ENCODE measurements around the gene LRRN1. TPM values are rescaled to one million over a fixed set of nuclear protein-coding genes. Genes with fewer than 3 reads are reported as not detected.

Gene LRRN1
- total RNA-seq, 1 experiment from 2014 or later, result not detected

GRCh38 chr3:3801494-3801841, 2.2 kb downstream of the LRRN1 start:
- no peaks in the 10 kb centered on the region for H3K79me2 ChIP-seq (ENCODE audit: low read length)
- no peak overlapping the region for H3K4me3 ChIP-seq (ENCODE audit: low read length)
- no peaks in the 10 kb centered on the region for H3F3A ChIP-seq (ENCODE audit: low read length, unreplicated experiment)
- no peak overlapping the region for H3K4me2 ChIP-seq (ENCODE audit: low read length)
- TF ChIP-seq EZH2phosphoT487 (IDR thresholded peaks at IDR 0.05; ENCODE audit: borderline replicate concordance, low read length) (no peak), EZH2 (IDR thresholded peaks at IDR 0.05; ENCODE audit: low read length, unreplicated experiment) (no peak)
- TF ChIP-seq, protein P1, sequence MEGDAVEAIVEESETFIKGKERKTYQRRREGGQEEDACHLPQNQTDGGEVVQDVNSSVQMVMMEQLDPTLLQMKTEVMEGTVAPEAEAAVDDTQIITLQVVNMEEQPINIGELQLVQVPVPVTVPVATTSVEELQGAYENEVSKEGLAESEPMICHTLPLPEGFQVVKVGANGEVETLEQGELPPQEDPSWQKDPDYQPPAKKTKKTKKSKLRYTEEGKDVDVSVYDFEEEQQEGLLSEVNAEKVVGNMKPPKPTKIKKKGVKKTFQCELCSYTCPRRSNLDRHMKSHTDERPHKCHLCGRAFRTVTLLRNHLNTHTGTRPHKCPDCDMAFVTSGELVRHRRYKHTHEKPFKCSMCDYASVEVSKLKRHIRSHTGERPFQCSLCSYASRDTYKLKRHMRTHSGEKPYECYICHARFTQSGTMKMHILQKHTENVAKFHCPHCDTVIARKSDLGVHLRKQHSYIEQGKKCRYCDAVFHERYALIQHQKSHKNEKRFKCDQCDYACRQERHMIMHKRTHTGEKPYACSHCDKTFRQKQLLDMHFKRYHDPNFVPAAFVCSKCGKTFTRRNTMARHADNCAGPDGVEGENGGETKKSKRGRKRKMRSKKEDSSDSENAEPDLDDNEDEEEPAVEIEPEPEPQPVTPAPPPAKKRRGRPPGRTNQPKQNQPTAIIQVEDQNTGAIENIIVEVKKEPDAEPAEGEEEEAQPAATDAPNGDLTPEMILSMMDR (conservative IDR thresholded peaks at IDR 0.05; ENCODE audit: low read depth, low read length), result no peak
- ATAC-seq (no peak), DNase-seq (no peak)
- H3K36me3 ChIP-seq (ENCODE audit: low read depth, low read length), result no peaks in the 10 kb centered on the region
- intact Hi-C loops (cut with micrococcal nuclease), result no loop called here
- peaks cover 6% of the 10 kb centered on the region for H3K9me3 ChIP-seq (ENCODE audit: low read length)
- ChIA-PET POLR2A (ENCODE audit: unreplicated experiment) (no interaction called here), CTCF (no interaction called here)
- no peaks in the 10 kb centered on the region for H3K27me3 ChIP-seq (ENCODE audit: low read length)
- no peaks in the 10 kb centered on the region for H3K9me2 ChIP-seq (replicated peaks; ENCODE audit: low read length)
- H2AFZ ChIP-seq (ENCODE audit: low read length), result no peak overlapping the region
- no peak overlapping the region for H3K27ac ChIP-seq (ENCODE audit: low read length)
- H3K4me1 ChIP-seq (ENCODE audit: insufficient read depth, low read length), result no peaks in the 10 kb centered on the region
- no peak overlapping the region for H3K9ac ChIP-seq (ENCODE audit: low read length)
- no peaks in the 10 kb centered on the region for H4K20me1 ChIP-seq (ENCODE audit: low read length)
- no TSS peak for BruUV-seq (replicated peaks)

DNA sequence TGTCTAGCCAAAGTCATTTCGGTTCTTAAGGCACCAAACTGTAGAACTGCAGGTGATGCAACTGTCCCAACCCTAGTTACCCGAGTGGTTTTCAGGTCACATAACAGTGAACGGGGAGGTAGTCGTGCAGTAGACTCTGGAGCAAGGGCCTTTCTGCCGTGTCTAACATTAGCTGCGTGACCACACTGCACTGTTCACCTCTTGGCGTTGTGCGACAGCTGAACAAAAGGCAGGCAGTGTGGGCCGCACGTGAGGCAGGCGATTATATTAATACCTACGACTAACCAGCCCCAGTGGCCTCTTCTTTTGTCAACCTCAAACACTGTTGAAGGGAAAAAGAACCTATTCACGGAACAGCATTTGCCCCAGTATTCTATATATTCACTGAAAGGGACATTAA, 2.8 kb downstream of the LRRN1 start:
- ATAC-seq, result no peak
- Histone ChIP-seq H3K27ac (ENCODE audit: low read length) (no peak overlapping the region), H3K27me3 (ENCODE audit: low read length) (no peaks in the 10 kb centered on the region), H3K79me2 (ENCODE audit: low read length) (no peaks in the 10 kb centered on the region), H2AFZ (ENCODE audit: low read length) (no peak overlapping the region), H3K9me2 (replicated peaks; ENCODE audit: low read length) (no peaks in the 10 kb centered on the region), H3F3A (ENCODE audit: low read length, unreplicated experiment) (no peaks in the 10 kb centered on the region), H3K4me2 (ENCODE audit: low read length) (no peak overlapping the region), H3K36me3 (ENCODE audit: low read depth, low read length) (no peaks in the 10 kb centered on the region), H3K9me3 (ENCODE audit: low read length) (peaks cover 6% of the 10 kb centered on the region), H3K4me3 (ENCODE audit: low read length) (no peak overlapping the region), H4K20me1 (ENCODE audit: low read length) (no peaks in the 10 kb centered on the region), H3K4me1 (ENCODE audit: insufficient read depth, low read length) (no peaks in the 10 kb centered on the region), H3K9ac (ENCODE audit: low read length) (no peak overlapping the region)
- no TSS peak for BruUV-seq (replicated peaks)
- intact Hi-C loops (cut with micrococcal nuclease), result no loop called here
- no peak for DNase-seq
- TF ChIP-seq EZH2phosphoT487 (IDR thresholded peaks at IDR 0.05; ENCODE audit: borderline replicate concordance, low read length) (no peak), EZH2 (IDR thresholded peaks at IDR 0.05; ENCODE audit: low read length, unreplicated experiment) (no peak)
- TF ChIP-seq, protein P1 (conservative IDR thresholded peaks at IDR 0.05; ENCODE audit: low read depth, low read length), result no peak
- ChIA-PET CTCF (no interaction called here), POLR2A (ENCODE audit: unreplicated experiment) (no interaction called here)

- H3K4me1 ChIP-seq (ENCODE audit: insufficient read depth, low read length), result no peaks in the 10 kb centered on the region
- H3K79me2 ChIP-seq (ENCODE audit: low read length), result no peaks in the 10 kb centered on the region
- ChIA-PET CTCF (no interaction called here), POLR2A (ENCODE audit: unreplicated experiment) (no interaction called here)
- H3K9me3 ChIP-seq (ENCODE audit: low read length), result peaks cover 14% of the 10 kb centered on the region; the same call in 1 of the 2 replicates
- H3F3A ChIP-seq (ENCODE audit: low read length, unreplicated experiment), result no peaks in the 10 kb centered on the region
- no peaks in the 10 kb centered on the region for H3K9me2 ChIP-seq (replicated peaks; ENCODE audit: low read length)
- intact Hi-C loops (cut with micrococcal nuclease), result no loop called here
- ATAC-seq, result no peak
- no peaks in the 10 kb centered on the region for H3K27me3 ChIP-seq (ENCODE audit: low read length)
- H3K36me3 ChIP-seq (ENCODE audit: low read depth, low read length), result no peaks in the 10 kb centered on the region
- H2AFZ ChIP-seq (ENCODE audit: low read length), result no peak overlapping the region
- H3K9ac ChIP-seq (ENCODE audit: low read length), result no peak overlapping the region
- no peak overlapping the region for H3K27ac ChIP-seq (ENCODE audit: low read length)
- TF ChIP-seq EZH2phosphoT487 (IDR thresholded peaks at IDR 0.05; ENCODE audit: borderline replicate concordance, low read length), result no peak
- TF ChIP-seq EZH2 (IDR thresholded peaks at IDR 0.05; ENCODE audit: low read length, unreplicated experiment), result no peak
- TF ChIP-seq, protein P1 (conservative IDR thresholded peaks at IDR 0.05; ENCODE audit: low read depth, low read length), result no peak
- H3K4me2 ChIP-seq (ENCODE audit: low read length), result no peak overlapping the region
- H3K4me3 ChIP-seq (ENCODE audit: low read length), result no peak overlapping the region
- BruUV-seq (replicated peaks), result no TSS peak
- DNase-seq, result no peak
- H4K20me1 ChIP-seq (ENCODE audit: low read length), result no peaks in the 10 kb centered on the region
Measured at GRCh38 chr3:3804560-3804959, 5.3 kb downstream of the LRRN1 start.
